SK-N-SH treated with all-trans-retinoic acid at 6 μM for 48 hours (cell line): ENCODE data around the gene ACTRT3.

ENCODE experiments used
- ATAC-seq: fragments of 200-7000 bp; cut with Tn5 transposase; 3 replicates; pipeline ENCODE4 v1.9.1; 2020; ENCODE audit warnings: mild to moderate bottlenecking, moderate library complexity
- ARNTL ChIP-seq: fragments of 450-650 bp; formaldehyde crosslinking; IDR thresholded peaks from 2 replicates; pipeline ENCODE4 v1.5.0; 2020; ENCODE audit warnings: low read depth, mild to moderate bottlenecking, moderate library complexity, borderline replicate concordance
- CREB5 ChIP-seq: fragments of 250-450 bp; sonication (Bioruptor Pico); IDR thresholded peaks from 2 replicates; pipeline ENCODE4 v1.5.1; 2020; ENCODE audit warnings: low read depth, mild to moderate bottlenecking, moderate library complexity
- CSDC2 ChIP-seq: fragments of 250-450 bp; sonication (Bioruptor Pico); IDR thresholded peaks from 2 replicates; pipeline ENCODE4 v1.5.0; 2020; ENCODE audit warnings: mild to moderate bottlenecking, moderate library complexity
- CSRNP3 ChIP-seq: fragments of 250-450 bp; sonication (Bioruptor Pico); IDR thresholded peaks from 2 replicates; pipeline ENCODE4 v1.5.1; 2021; ENCODE audit warnings: mild to moderate bottlenecking, moderate library complexity
- ESRRG ChIP-seq: fragments of 250-450 bp; sonication (Bioruptor Pico); IDR thresholded peaks from 2 replicates; pipeline ENCODE4 v1.6.1; 2021; ENCODE audit warnings: mild to moderate bottlenecking
- GLIS3 ChIP-seq: fragments of 250-450 bp; sonication (Bioruptor Pico); IDR thresholded peaks from 2 replicates; pipeline ENCODE4 v1.5.0; 2020; ENCODE audit warnings: mild to moderate bottlenecking, moderate library complexity
- ISL1 ChIP-seq: fragments of 250-450 bp; sonication (Bioruptor Pico); IDR thresholded peaks from 2 replicates; pipeline ENCODE4 v2.1.2; 2022; ENCODE audit warnings: mild to moderate bottlenecking, moderate library complexity
- OSR1 ChIP-seq: fragments of 250-450 bp; sonication (Bioruptor Pico); IDR thresholded peaks from 2 replicates; pipeline ENCODE4 v1.8.0; 2022; ENCODE audit warnings: moderate library complexity, mild to moderate bottlenecking, inconsistent platforms
- POU6F1 ChIP-seq: fragments of 250-450 bp; sonication (Bioruptor Pico); IDR thresholded peaks from 2 replicates; pipeline ENCODE4 v1.8.0; 2021; ENCODE audit warnings: low read depth, mild to moderate bottlenecking, moderate library complexity, borderline replicate concordance
- PPARA ChIP-seq: fragments of 250-450 bp; sonication (Bioruptor Pico); IDR thresholded peaks from 2 replicates; pipeline ENCODE4 v1.5.0; 2020; ENCODE audit warnings: mild to moderate bottlenecking, borderline replicate concordance
- RARB ChIP-seq: fragments of 250-450 bp; sonication (Bioruptor Pico); IDR thresholded peaks from 2 replicates; pipeline ENCODE4 v1.8.0; 2021; ENCODE audit warnings: mild to moderate bottlenecking, moderate library complexity
- SNAI2 ChIP-seq: fragments of 250-450 bp; sonication (Bioruptor Pico); IDR thresholded peaks from 2 replicates; pipeline ENCODE4 v1.5.0; 2020; ENCODE audit warnings: mild to moderate bottlenecking, moderate library complexity
- TCF4 ChIP-seq: fragments of 250-450 bp; sonication (Bioruptor Pico); IDR thresholded peaks from 2 replicates; pipeline ENCODE4 v1.8.0; 2021; ENCODE audit warnings: mild to moderate bottlenecking, moderate library complexity, borderline replicate concordance
- TOX ChIP-seq: fragments of 250-450 bp; sonication (Bioruptor Pico); IDR thresholded peaks from 2 replicates; pipeline ENCODE4 v1.8.0; 2021; ENCODE audit warnings: mild to moderate bottlenecking, moderate library complexity, borderline replicate concordance
- TSHZ2 ChIP-seq: fragments of 250-450 bp; sonication (Bioruptor Pico); IDR thresholded peaks from 2 replicates; pipeline ENCODE4 v1.5.0; 2020; ENCODE audit warnings: mild to moderate bottlenecking, moderate library complexity
- ZC3H10 ChIP-seq: fragments of 250-450 bp; sonication (Bioruptor Pico); IDR thresholded peaks from 2 replicates; pipeline ENCODE4 v1.5.1; 2021; ENCODE audit warnings: mild to moderate bottlenecking, moderate library complexity
- ZFP3 ChIP-seq: fragments of 250-450 bp; sonication (Bioruptor Pico); IDR thresholded peaks from 2 replicates; pipeline ENCODE4 v1.5.0; 2020; ENCODE audit warnings: mild to moderate bottlenecking, moderate library complexity
- ZFP30 ChIP-seq: fragments of 450-650 bp; formaldehyde crosslinking; IDR thresholded peaks from 2 replicates; pipeline ENCODE4 v1.5.0; 2022; ENCODE audit warnings: mild to moderate bottlenecking, moderate library complexity
- ZNF565 ChIP-seq: fragments of 450-650 bp; formaldehyde crosslinking; conservative IDR thresholded peaks from 2 replicates; pipeline ENCODE4 v1.5.0; 2020; ENCODE audit warnings: low read depth, mild to moderate bottlenecking, moderate library complexity
- ZNF70 ChIP-seq: fragments of 450-650 bp; formaldehyde crosslinking; IDR thresholded peaks from 2 replicates; pipeline ENCODE4 v1.5.0; 2020; ENCODE audit warnings: mild to moderate bottlenecking, moderate library complexity
- ZNF8 ChIP-seq: fragments of 450-650 bp; formaldehyde crosslinking; IDR thresholded peaks from 2 replicates; pipeline ENCODE4 v1.5.0; 2020; ENCODE audit warnings: mild to moderate bottlenecking, moderate library complexity

The ACTRT3 gene

GRCh38 chr3:169764882-169765612 lies 4.3 kb downstream of the ACTRT3 start, which contains the start of gene TERC (continued):
- TF ChIP-seq ESRRG (CRISPR knock-in tag): 0 out of 2 replicates have a peak, but pooled peaks have one; percentile 61
- TF ChIP-seq PPARA (CRISPR knock-in tag): no peak
- no peak; the same call in 1 of the 2 replicates for TF ChIP-seq TCF4 (CRISPR knock-in tag)
- TF ChIP-seq TSHZ2: no peak; the same call in 1 of the 2 replicates
- TF ChIP-seq SNAI2 (CRISPR knock-in tag): no peak
- TF ChIP-seq TOX (CRISPR knock-in tag): no peak
- TF ChIP-seq CREB5 (CRISPR knock-in tag): peak; percentile 81

- no peak for TF ChIP-seq ZC3H10 (CRISPR knock-in tag)
- TF ChIP-seq ZNF565 (CRISPR knock-in tag): 0 out of 2 replicates have a peak, but pooled peaks have one; percentile 18
- ATAC-seq: peak; percentile 32
Observed at GRCh38 chr3:169764312-169764881, 5.0 kb downstream of the ACTRT3 start.

GRCh38 chr3:169760479-169760878 lies 8.9 kb downstream of the ACTRT3 start:
- no peak for ATAC-seq

GRCh38 chr3:169759256-169759655 lies 10.1 kb downstream of the ACTRT3 start:
- no peak for ATAC-seq
- TF ChIP-seq TOX (CRISPR knock-in tag) (no peak), ZNF8 (CRISPR knock-in tag) (no peak), ISL1 (CRISPR knock-in tag) (no peak), SNAI2 (CRISPR knock-in tag) (no peak), CSRNP3 (CRISPR knock-in tag) (no peak), ZFP30 (no peak), ZNF70 (CRISPR knock-in tag) (no peak), ZFP3 (no peak), TSHZ2 (no peak), ZNF565 (CRISPR knock-in tag) (no peak), PPARA (CRISPR knock-in tag) (no peak), OSR1 (CRISPR knock-in tag) (no peak), ESRRG (CRISPR knock-in tag) (no peak), ARNTL (CRISPR knock-in tag) (no peak), POU6F1 (no peak), RARB (no peak), ZC3H10 (CRISPR knock-in tag) (no peak), TCF4 (CRISPR knock-in tag) (no peak), CREB5 (CRISPR knock-in tag) (no peak)

More at GRCh38 chr3:169760479-169760878, 8.9 kb downstream of the ACTRT3 start:
- TF ChIP-seq OSR1 (CRISPR knock-in tag) (no peak), ARNTL (CRISPR knock-in tag) (no peak), ZNF8 (CRISPR knock-in tag) (no peak), ZFP30 (no peak), SNAI2 (CRISPR knock-in tag) (no peak), ZC3H10 (CRISPR knock-in tag) (no peak), ESRRG (CRISPR knock-in tag) (no peak), GLIS3 (CRISPR knock-in tag) (no peak), PPARA (CRISPR knock-in tag) (no peak), RARB (no peak), CSDC2 (CRISPR knock-in tag) (no peak), ZFP3 (no peak)
